HTR-8/SVneo (cell line): ENCODE results near the gene TMEM86B.

Experiments
- DNase-seq: peaks from one replicate; pipeline ENCODE4 v3.0.0; 2011; ENCODE audit warnings: low spot score, mixed read lengths; ENCODE audit not compliant: insufficient read length
- FAIRE-seq: peaks from 2 replicates; lab custom pipeline; 2011; peaks lifted over from hg19 to GRCh38; lab: Jason Lieb, UNC

TMEM86B gene

GRCh38 chr19:55244004-55244680 is 15.6 kb upstream of the TMEM86B start:
- no peak for DNase-seq
- FAIRE-seq = no peak

- FAIRE-seq (no peak), DNase-seq (no peak)
These were observed 14.0 kb upstream of the TMEM86B start for GRCh38 chr19:55242517-55242916.

GRCh38 chr19:55241935-55242464 is 13.4 kb upstream of the TMEM86B start:
- DNase-seq = no peak
- FAIRE-seq = no peak

- FAIRE-seq (no peak), DNase-seq (no peak)
These were observed 12.8 kb upstream of the TMEM86B start for GRCh38 chr19:55241143-55241934.

GRCh38 chr19:55240713-55241020 is 12.1 kb upstream of the TMEM86B start:
- DNase-seq (no peak), FAIRE-seq (no peak)

- no peak for DNase-seq
- no peak for FAIRE-seq
These were observed 10.4 kb upstream of the TMEM86B start for GRCh38 chr19:55239004-55239403.

- no peak for FAIRE-seq
- DNase-seq = no peak
These were observed 9.5 kb upstream of the TMEM86B start for GRCh38 chr19:55238030-55238429.

GRCh38 chr19:55232986-55233385 is 4.4 kb upstream of the TMEM86B start:
- FAIRE-seq (no peak), DNase-seq (no peak)

- no peak for FAIRE-seq
- no peak for DNase-seq
These were observed 3.7 kb upstream of the TMEM86B start for GRCh38 chr19:55232286-55232602.

GRCh38 chr19:55231391-55232285 is 3.1 kb upstream of the TMEM86B start:
- no peak for DNase-seq
- FAIRE-seq = no peak

- DNase-seq (no peak), FAIRE-seq (no peak)
These were observed 2.2 kb upstream of the TMEM86B start for GRCh38 chr19:55230780-55231179.

GRCh38 chr19:55230329-55230728 is 1.8 kb upstream of the TMEM86B start:
- FAIRE-seq = no peak
- DNase-seq = no peak

- FAIRE-seq (no peak), DNase-seq (no peak)
These were observed 1.2 kb upstream of the TMEM86B start for GRCh38 chr19:55229789-55230182.

- no peak for FAIRE-seq
- DNase-seq = no peak
These were observed 704 bp upstream of the TMEM86B start for GRCh38 chr19:55229145-55229788.

- FAIRE-seq = no peak
These were observed 560 bp downstream of the TMEM86B start for GRCh38 chr19:55228015-55228391.

GRCh38 chr19:55227241-55228014 is 1.1 kb downstream of the TMEM86B start:
- FAIRE-seq (no peak), DNase-seq (no peak)

More at GRCh38 chr19:55228015-55228391, 560 bp downstream of the TMEM86B start:
- no peak for DNase-seq

- FAIRE-seq = no peak
- DNase-seq = no peak
These were observed 1.8 kb downstream of the TMEM86B start for GRCh38 chr19:55226788-55227187.

GRCh38 chr19:55226273-55226672 is 2.3 kb downstream of the TMEM86B start:
- DNase-seq (no peak), FAIRE-seq (no peak)

GRCh38 chr19:55225415-55225958 is 3.1 kb downstream of the TMEM86B start:
- no peak for FAIRE-seq
- no peak for DNase-seq
